ENCODE results near the gene OMP.

OMP gene

GRCh38 chr11:77108436-77108835, 5.8 kb downstream of the OMP start:
- no peak for DNase-seq

- no peak for DNase-seq
Observed at GRCh38 chr11:77109236-77110019, 6.8 kb downstream of the OMP start.

- no peak for DNase-seq
Observed at GRCh38 chr11:77110836-77111235, 8.2 kb downstream of the OMP start.

GRCh38 chr11:77111277-77111676, 8.6 kb downstream of the OMP start:
- DNase-seq = no peak

- no peak for DNase-seq
Observed at GRCh38 chr11:77111946-77112345, 9.3 kb downstream of the OMP start.

GRCh38 chr11:77112641-77113381, 10.2 kb downstream of the OMP start:
- no peak for DNase-seq

- DNase-seq = peak; percentile 23 to 30
Observed at GRCh38 chr11:77113382-77114088, 10.9 kb downstream of the OMP start.

- no peak for DNase-seq
Observed at GRCh38 chr11:77114089-77114463, 11.4 kb downstream of the OMP start.

- DNase-seq = no peak
Observed at GRCh38 chr11:77115181-77115611, 12.6 kb downstream of the OMP start.

GRCh38 chr11:77115956-77116355, 13.3 kb downstream of the OMP start:
- no peak for DNase-seq

- DNase-seq = no peak
Observed at GRCh38 chr11:77117492-77117891, 14.9 kb downstream of the OMP start.

- DNase-seq = no peak
Observed at GRCh38 chr11:77118086-77118485, 15.4 kb downstream of the OMP start.

GRCh38 chr11:77118971-77119370, 16.3 kb downstream of the OMP start:
- DNase-seq = no peak

- DNase-seq = no peak
Observed at GRCh38 chr11:77119531-77119936, 16.9 kb downstream of the OMP start.

GRCh38 chr11:77120571-77120970, 17.9 kb downstream of the OMP start:
- no peak for DNase-seq

GRCh38 chr11:77121096-77121640, 18.5 kb downstream of the OMP start:
- no peak for DNase-seq

- DNase-seq = no peak
Observed at GRCh38 chr11:77121876-77122575, 19.4 kb downstream of the OMP start.

- DNase-seq = no peak
Observed at GRCh38 chr11:77122576-77123212, 20.1 kb downstream of the OMP start.

- no peak for DNase-seq
Observed at GRCh38 chr11:77123591-77123990, 21.0 kb downstream of the OMP start.

GRCh38 chr11:77124041-77124440, 21.4 kb downstream of the OMP start:
- no peak for DNase-seq

GRCh38 chr11:77124488-77124887, 21.8 kb downstream of the OMP start:
- no peak for DNase-seq

GRCh38 chr11:77125191-77125590, 22.6 kb downstream of the OMP start:
- DNase-seq = no peak

Measured in activated CD4-positive, alpha-beta T cell treated with anti-CD3 and anti-CD28 coated beads, Interleukin-2, amount 50 U/mL, for 48 hours (primary cell).